Erythroblast (primary cell): ENCODE results near the gene SMC4.

ENCODE experiments used
- GATA1 ChIP-seq: IDR thresholded peaks from 2 replicates; pipeline ENCODE4 v1.6.1; 2011; ENCODE audit warnings: low read depth, mild to moderate bottlenecking, control low read depth, low read length, moderate library complexity
- POLR2A ChIP-seq: IDR thresholded peaks from 2 replicates; pipeline ENCODE4 v1.6.1; 2011; ENCODE audit warnings: mild to moderate bottlenecking, low read length

GRCh38 chr3:160464321-160464720, 64.9 kb downstream of the SMC4 start:
- TF ChIP-seq POLR2A (no peak), GATA1 (no peak)
